ENCODE data around the gene HDLBP. TPM values are rescaled to one million over a fixed set of nuclear protein-coding genes. Genes with fewer than 3 reads are reported as not detected.

HDLBP gene
- total and polyA plus RNA-seq, 2 experiments from 2014 or later = 230 to 306 TPM

- Mint-ChIP-seq H3K27ac (no peak overlapping the region), H3K36me3 (ENCODE audit: low read depth) (peaks cover 91% of the 10 kb centered on the region)
- H4K20me1 ChIP-seq (replicated peaks; ENCODE audit: insufficient read depth) = peaks cover 32% of the 10 kb centered on the region
These were observed 71.1 kb downstream of the HDLBP start for GRCh38 chr2:241244368-241244767.

More at GRCh38 chr2:241244368-241244767, 71.1 kb downstream of the HDLBP start:
- no peak overlapping the region for H2AFZ ChIP-seq
- Mint-ChIP-seq H3K4me3 (no peak overlapping the region), H3K4me1 (no peaks in the 10 kb centered on the region), H3K9me3 (no peaks in the 10 kb centered on the region), H3K27me3 (ENCODE audit: insufficient read depth, low read depth, poor library complexity) (peaks cover 4% of the 10 kb centered on the region)
- no peaks in the 10 kb centered on the region for H3K27me3 ChIP-seq (ENCODE audit: insufficient read depth)
- DNase-seq (ENCODE audit: low spot score) (no peak), ATAC-seq (no peak)
- H3K4me2 ChIP-seq = no peak overlapping the region
- TF ChIP-seq, protein P1, sequence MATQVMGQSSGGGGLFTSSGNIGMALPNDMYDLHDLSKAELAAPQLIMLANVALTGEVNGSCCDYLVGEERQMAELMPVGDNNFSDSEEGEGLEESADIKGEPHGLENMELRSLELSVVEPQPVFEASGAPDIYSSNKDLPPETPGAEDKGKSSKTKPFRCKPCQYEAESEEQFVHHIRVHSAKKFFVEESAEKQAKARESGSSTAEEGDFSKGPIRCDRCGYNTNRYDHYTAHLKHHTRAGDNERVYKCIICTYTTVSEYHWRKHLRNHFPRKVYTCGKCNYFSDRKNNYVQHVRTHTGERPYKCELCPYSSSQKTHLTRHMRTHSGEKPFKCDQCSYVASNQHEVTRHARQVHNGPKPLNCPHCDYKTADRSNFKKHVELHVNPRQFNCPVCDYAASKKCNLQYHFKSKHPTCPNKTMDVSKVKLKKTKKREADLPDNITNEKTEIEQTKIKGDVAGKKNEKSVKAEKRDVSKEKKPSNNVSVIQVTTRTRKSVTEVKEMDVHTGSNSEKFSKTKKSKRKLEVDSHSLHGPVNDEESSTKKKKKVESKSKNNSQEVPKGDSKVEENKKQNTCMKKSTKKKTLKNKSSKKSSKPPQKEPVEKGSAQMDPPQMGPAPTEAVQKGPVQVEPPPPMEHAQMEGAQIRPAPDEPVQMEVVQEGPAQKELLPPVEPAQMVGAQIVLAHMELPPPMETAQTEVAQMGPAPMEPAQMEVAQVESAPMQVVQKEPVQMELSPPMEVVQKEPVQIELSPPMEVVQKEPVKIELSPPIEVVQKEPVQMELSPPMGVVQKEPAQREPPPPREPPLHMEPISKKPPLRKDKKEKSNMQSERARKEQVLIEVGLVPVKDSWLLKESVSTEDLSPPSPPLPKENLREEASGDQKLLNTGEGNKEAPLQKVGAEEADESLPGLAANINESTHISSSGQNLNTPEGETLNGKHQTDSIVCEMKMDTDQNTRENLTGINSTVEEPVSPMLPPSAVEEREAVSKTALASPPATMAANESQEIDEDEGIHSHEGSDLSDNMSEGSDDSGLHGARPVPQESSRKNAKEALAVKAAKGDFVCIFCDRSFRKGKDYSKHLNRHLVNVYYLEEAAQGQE (IDR thresholded peaks at IDR 0.05; ENCODE audit: unreplicated experiment) = no peak
- TF ChIP-seq, protein P2, sequence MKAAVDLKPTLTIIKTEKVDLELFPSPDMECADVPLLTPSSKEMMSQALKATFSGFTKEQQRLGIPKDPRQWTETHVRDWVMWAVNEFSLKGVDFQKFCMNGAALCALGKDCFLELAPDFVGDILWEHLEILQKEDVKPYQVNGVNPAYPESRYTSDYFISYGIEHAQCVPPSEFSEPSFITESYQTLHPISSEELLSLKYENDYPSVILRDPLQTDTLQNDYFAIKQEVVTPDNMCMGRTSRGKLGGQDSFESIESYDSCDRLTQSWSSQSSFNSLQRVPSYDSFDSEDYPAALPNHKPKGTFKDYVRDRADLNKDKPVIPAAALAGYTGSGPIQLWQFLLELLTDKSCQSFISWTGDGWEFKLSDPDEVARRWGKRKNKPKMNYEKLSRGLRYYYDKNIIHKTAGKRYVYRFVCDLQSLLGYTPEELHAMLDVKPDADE (IDR thresholded peaks at IDR 0.05) = no peak
- TF ChIP-seq POLR2AphosphoS5 (IDR thresholded peaks at IDR 0.05; ENCODE audit: low read depth) (no peak), NANOG (IDR thresholded peaks at IDR 0.05; ENCODE audit: borderline replicate concordance) (no peak), ZNF331 (CRISPR knock-in tag; IDR thresholded peaks at IDR 0.05; ENCODE audit: low read depth) (no peak), STAT1 (IDR thresholded peaks at IDR 0.05; ENCODE audit: unreplicated experiment) (no peak), EZH2 (IDR thresholded peaks at IDR 0.05; ENCODE audit: low read depth, unreplicated experiment) (no peak), JUNB (IDR thresholded peaks at IDR 0.05; ENCODE audit: unreplicated experiment) (no peak), ZNF114 (CRISPR knock-in tag; IDR thresholded peaks at IDR 0.05) (no peak), EZH2phosphoT487 (IDR thresholded peaks at IDR 0.05; ENCODE audit: unreplicated experiment) (no peak), CTCF (conservative IDR thresholded peaks at IDR 0.05; ENCODE audit: low read depth in 2 of 2) (no peak)
- TF ChIP-seq, protein P3, sequence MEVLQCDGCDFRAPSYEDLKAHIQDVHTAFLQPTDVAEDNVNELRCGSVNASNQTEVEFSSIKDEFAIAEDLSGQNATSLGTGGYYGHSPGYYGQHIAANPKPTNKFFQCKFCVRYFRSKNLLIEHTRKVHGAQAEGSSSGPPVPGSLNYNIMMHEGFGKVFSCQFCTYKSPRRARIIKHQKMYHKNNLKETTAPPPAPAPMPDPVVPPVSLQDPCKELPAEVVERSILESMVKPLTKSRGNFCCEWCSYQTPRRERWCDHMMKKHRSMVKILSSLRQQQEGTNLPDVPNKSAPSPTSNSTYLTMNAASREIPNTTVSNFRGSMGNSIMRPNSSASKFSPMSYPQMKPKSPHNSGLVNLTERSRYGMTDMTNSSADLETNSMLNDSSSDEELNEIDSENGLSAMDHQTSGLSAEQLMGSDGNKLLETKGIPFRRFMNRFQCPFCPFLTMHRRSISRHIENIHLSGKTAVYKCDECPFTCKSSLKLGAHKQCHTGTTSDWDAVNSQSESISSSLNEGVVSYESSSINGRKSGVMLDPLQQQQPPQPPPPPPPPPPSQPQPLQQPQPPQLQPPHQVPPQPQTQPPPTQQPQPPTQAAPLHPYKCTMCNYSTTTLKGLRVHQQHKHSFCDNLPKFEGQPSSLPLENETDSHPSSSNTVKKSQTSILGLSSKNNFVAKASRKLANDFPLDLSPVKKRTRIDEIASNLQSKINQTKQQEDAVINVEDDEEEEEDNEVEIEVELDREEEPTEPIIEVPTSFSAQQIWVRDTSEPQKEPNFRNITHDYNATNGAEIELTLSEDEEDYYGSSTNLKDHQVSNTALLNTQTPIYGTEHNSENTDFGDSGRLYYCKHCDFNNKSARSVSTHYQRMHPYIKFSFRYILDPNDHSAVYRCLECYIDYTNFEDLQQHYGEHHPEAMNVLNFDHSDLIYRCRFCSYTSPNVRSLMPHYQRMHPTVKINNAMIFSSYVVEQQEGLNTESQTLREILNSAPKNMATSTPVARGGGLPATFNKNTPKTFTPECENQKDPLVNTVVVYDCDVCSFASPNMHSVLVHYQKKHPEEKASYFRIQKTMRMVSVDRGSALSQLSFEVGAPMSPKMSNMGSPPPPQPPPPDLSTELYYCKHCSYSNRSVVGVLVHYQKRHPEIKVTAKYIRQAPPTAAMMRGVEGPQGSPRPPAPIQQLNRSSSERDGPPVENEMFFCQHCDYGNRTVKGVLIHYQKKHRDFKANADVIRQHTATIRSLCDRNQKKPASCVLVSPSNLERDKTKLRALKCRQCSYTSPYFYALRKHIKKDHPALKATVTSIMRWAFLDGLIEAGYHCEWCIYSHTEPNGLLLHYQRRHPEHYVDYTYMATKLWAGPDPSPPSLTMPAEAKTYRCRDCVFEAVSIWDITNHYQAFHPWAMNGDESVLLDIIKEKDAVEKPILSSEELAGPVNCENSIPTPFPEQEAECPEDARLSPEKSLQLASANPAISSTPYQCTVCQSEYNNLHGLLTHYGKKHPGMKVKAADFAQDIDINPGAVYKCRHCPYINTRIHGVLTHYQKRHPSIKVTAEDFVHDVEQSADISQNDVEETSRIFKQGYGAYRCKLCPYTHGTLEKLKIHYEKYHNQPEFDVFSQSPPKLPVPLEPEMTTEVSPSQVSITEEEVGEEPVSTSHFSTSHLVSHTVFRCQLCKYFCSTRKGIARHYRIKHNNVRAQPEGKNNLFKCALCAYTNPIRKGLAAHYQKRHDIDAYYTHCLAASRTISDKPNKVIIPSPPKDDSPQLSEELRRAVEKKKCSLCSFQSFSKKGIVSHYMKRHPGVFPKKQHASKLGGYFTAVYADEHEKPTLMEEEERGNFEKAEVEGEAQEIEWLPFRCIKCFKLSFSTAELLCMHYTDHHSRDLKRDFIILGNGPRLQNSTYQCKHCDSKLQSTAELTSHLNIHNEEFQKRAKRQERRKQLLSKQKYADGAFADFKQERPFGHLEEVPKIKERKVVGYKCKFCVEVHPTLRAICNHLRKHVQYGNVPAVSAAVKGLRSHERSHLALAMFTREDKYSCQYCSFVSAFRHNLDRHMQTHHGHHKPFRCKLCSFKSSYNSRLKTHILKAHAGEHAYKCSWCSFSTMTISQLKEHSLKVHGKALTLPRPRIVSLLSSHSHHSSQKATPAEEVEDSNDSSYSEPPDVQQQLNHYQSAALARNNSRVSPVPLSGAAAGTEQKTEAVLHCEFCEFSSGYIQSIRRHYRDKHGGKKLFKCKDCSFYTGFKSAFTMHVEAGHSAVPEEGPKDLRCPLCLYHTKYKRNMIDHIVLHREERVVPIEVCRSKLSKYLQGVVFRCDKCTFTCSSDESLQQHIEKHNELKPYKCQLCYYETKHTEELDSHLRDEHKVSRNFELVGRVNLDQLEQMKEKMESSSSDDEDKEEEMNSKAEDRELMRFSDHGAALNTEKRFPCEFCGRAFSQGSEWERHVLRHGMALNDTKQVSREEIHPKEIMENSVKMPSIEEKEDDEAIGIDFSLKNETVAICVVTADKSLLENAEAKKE (CRISPR knock-in tag; IDR thresholded peaks at IDR 0.05) = no peak
- H3K36me3 ChIP-seq (ENCODE audit: insufficient read depth) = peaks cover 81% of the 10 kb centered on the region
- no peaks in the 10 kb centered on the region for H3F3A ChIP-seq (replicated peaks; ENCODE audit: low read depth)
- no peak overlapping the region for H3K27ac ChIP-seq (ENCODE audit: low read depth)
- H3K9me2 ChIP-seq (ENCODE audit: insufficient read depth) = no peaks in the 10 kb centered on the region
- H3K4me3 ChIP-seq = no peak overlapping the region
- H3K4me1 ChIP-seq (ENCODE audit: insufficient read depth) = no peaks in the 10 kb centered on the region
- H3K79me2 ChIP-seq (replicated peaks; ENCODE audit: insufficient read depth) = peaks cover 7% of the 10 kb centered on the region; the same call in 1 of the 2 replicates
